ENCODE data around the gene DLL1. TPM values are rescaled to one million over a fixed set of nuclear protein-coding genes. Genes with fewer than 3 reads are reported as not detected.

The DLL1 gene
- total RNA-seq, 2 experiments from 2014 or later, result not detected

DNA sequence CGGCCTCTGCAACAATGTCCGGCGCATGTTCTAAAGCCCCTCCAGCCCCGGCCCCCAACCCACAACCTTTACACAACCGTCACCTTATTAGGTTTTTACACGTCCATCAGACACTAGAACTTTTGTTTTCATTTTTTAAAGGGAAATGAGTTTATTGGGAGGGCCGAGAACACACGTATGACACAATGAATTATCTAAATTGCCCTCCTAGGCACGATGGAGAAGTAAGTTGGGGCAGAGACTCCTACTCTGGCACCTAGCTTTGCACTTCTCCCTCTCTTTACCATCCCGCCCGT is 1.2 kb upstream of the DLL1 start:
- Histone ChIP-seq H3K36me3 (ENCODE audit: insufficient read depth, low read length) (no peaks in the 10 kb centered on the region), H3K79me2 (ENCODE audit: insufficient read depth, low read depth, low read length) (no peaks in the 10 kb centered on the region), H2AFZ (ENCODE audit: low read length) (no peak overlapping the region), H3K4me1 (ENCODE audit: insufficient read depth, low read length, poor library complexity, severe bottlenecking) (peaks cover 7% of the 10 kb centered on the region), H3K4me3 (ENCODE audit: low read depth, low read length, poor library complexity, severe bottlenecking) (no peak overlapping the region), H3K9me2 (ENCODE audit: insufficient read depth, low read length) (no peaks in the 10 kb centered on the region), H3K27ac (ENCODE audit: low read depth, low read length, poor library complexity, severe bottlenecking) (no peak overlapping the region), H3K4me2 (ENCODE audit: low read length) (no peak overlapping the region), H4K20me1 (ENCODE audit: insufficient read depth, low read length) (0 out of 2 replicates have a peak, but pooled peaks cover 5% of the 10 kb centered on the region), H3K9me3 (ENCODE audit: low read length) (no peaks in the 10 kb centered on the region)
- ChIA-PET POLR2A (no interaction called here), CTCF (ENCODE audit: unreplicated experiment) (no interaction called here)
- no TSS peak for BruUV-seq (replicated peaks)
- no peak for TF ChIP-seq EZH2phosphoT487 (IDR thresholded peaks at IDR 0.05; ENCODE audit: borderline replicate concordance, low read depth, low read length)
- TF ChIP-seq, protein P1, sequence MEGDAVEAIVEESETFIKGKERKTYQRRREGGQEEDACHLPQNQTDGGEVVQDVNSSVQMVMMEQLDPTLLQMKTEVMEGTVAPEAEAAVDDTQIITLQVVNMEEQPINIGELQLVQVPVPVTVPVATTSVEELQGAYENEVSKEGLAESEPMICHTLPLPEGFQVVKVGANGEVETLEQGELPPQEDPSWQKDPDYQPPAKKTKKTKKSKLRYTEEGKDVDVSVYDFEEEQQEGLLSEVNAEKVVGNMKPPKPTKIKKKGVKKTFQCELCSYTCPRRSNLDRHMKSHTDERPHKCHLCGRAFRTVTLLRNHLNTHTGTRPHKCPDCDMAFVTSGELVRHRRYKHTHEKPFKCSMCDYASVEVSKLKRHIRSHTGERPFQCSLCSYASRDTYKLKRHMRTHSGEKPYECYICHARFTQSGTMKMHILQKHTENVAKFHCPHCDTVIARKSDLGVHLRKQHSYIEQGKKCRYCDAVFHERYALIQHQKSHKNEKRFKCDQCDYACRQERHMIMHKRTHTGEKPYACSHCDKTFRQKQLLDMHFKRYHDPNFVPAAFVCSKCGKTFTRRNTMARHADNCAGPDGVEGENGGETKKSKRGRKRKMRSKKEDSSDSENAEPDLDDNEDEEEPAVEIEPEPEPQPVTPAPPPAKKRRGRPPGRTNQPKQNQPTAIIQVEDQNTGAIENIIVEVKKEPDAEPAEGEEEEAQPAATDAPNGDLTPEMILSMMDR (conservative IDR thresholded peaks at IDR 0.05; ENCODE audit: low read length), result no peak
- intact Hi-C loops (cut with micrococcal nuclease; ENCODE audit: unreplicated experiment), result loop anchor here (5.0 to 10.0 kb wide), 2 partner anchors 460 to 497 kb away; no protein-coding TSS in a partner anchor
- DNase-seq (ENCODE audit: low spot score), result no peak

DNA sequence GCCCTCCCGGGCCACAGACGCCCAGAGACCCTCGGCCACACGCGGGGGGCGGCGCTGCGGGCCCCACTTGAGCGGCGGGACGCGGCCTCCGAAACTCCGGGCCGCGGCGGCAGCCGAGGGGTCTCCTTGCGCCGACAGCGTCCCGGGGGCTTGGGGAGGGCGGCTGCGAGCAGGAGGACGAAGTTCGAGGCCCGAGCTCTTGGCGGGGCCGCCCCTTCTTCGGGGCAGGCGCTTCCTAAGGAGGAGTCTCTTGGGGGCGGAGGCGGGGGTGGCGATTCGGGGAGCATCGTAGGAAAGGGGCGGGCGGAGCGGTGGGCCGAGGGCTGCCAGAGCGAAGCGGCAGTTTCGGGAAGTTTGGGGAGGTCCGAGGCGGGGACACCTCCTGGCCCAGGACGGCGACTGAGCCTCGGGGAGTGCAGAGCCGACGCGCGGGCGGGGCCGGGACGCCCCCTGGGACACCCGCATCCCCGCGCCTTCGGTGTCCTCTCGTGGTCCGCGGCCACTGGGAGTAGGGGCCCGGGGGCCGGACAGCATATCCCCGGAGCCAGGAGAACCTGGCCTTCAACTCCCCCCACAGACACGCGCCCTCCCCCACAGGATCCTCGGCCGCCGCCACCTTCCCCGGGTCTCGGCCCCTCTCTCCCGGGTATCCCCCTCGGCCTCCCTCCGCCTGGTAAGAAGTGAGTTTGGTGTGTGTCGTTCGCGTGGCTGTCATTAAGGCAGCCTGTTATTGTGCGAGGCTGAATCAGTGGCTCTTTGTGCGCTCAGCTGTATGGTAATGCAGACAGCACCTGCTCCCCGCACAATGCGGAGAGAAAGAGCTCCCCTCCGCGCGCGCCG is 613 bp upstream of the DLL1 start:
- TF ChIP-seq EZH2phosphoT487 (IDR thresholded peaks at IDR 0.05; ENCODE audit: borderline replicate concordance, low read depth, low read length), result peak; percentile 66; the same call in 1 of the 2 replicates
- TF ChIP-seq, protein P1 (conservative IDR thresholded peaks at IDR 0.05; ENCODE audit: low read length), result 0 out of 2 replicates have a peak, but pooled peaks have one; percentile 21
- Histone ChIP-seq H3K4me2 (ENCODE audit: low read length) (peak overlapping the region; percentile 23; the same call in 1 of the 2 replicates), H3K4me1 (ENCODE audit: insufficient read depth, low read length, poor library complexity, severe bottlenecking) (peaks cover 7% of the 10 kb centered on the region), H3K9me3 (ENCODE audit: low read length) (no peaks in the 10 kb centered on the region), H3K36me3 (ENCODE audit: insufficient read depth, low read length) (no peaks in the 10 kb centered on the region), H3K9me2 (ENCODE audit: insufficient read depth, low read length) (no peaks in the 10 kb centered on the region), H2AFZ (ENCODE audit: low read length) (no peak overlapping the region), H3K79me2 (ENCODE audit: insufficient read depth, low read depth, low read length) (no peaks in the 10 kb centered on the region), H3K4me3 (ENCODE audit: low read depth, low read length, poor library complexity, severe bottlenecking) (no peak overlapping the region), H3K27ac (ENCODE audit: low read depth, low read length, poor library complexity, severe bottlenecking) (no peak overlapping the region), H4K20me1 (ENCODE audit: insufficient read depth, low read length) (0 out of 2 replicates have a peak, but pooled peaks cover 5% of the 10 kb centered on the region)
- DNase-seq (ENCODE audit: low spot score), result peak; percentile 23
- BruUV-seq (replicated peaks), result no TSS peak
- POLR2A ChIA-PET, result no interaction called here
- intact Hi-C loops (cut with micrococcal nuclease; ENCODE audit: unreplicated experiment), result loop anchor here (5.0 to 10.0 kb wide), 2 partner anchors 459 to 497 kb away; no protein-coding TSS in a partner anchor
- CTCF ChIA-PET (ENCODE audit: unreplicated experiment), result interaction anchor here (0.7 kb wide), 1 partner anchor 460 kb away, joined by 4 read pairs; no protein-coding TSS in a partner anchor

DNA sequence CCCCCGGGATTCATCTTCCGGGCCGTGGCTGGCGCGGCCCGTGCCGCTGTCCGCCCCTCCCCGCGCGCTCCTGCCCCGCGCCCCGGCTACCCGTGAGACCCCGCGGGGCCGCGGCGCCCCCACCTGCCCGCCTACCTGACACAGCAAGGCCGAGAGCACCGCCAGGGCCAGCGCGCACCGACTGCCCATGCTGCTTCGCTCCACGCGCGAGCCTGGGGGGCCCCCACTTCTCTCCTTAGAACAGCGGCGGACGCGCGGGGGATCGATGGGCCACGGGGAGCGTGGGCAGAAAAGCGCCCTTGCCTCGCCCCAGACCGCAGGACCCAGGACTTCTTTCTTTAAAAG is 955 bp downstream of the DLL1 start:
- ChIA-PET POLR2A (no interaction called here), CTCF (ENCODE audit: unreplicated experiment) (no interaction called here)
- no TSS peak for BruUV-seq (replicated peaks)
- H4K20me1 ChIP-seq (ENCODE audit: insufficient read depth, low read length), result 0 out of 2 replicates have a peak, but pooled peaks cover 5% of the 10 kb centered on the region
- no peak for DNase-seq (ENCODE audit: low spot score)
- H3K27ac ChIP-seq (ENCODE audit: low read depth, low read length, poor library complexity, severe bottlenecking), result no peak overlapping the region
- H3K4me2 ChIP-seq (ENCODE audit: low read length), result no peak overlapping the region
- intact Hi-C loops (cut with micrococcal nuclease; ENCODE audit: unreplicated experiment), result loop anchor here (5.0 to 10.0 kb wide), 2 partner anchors 458 to 495 kb away; no protein-coding TSS in a partner anchor
- no peaks in the 10 kb centered on the region for H3K4me1 ChIP-seq (ENCODE audit: insufficient read depth, low read length, poor library complexity, severe bottlenecking)
- TF ChIP-seq, protein P1 (conservative IDR thresholded peaks at IDR 0.05; ENCODE audit: low read length), result no peak
- no peak for TF ChIP-seq EZH2phosphoT487 (IDR thresholded peaks at IDR 0.05; ENCODE audit: borderline replicate concordance, low read depth, low read length)
- no peaks in the 10 kb centered on the region for H3K79me2 ChIP-seq (ENCODE audit: insufficient read depth, low read depth, low read length)
- H3K9me3 ChIP-seq (ENCODE audit: low read length), result no peaks in the 10 kb centered on the region
- no peak overlapping the region for H2AFZ ChIP-seq (ENCODE audit: low read length)
- no peak overlapping the region for H3K4me3 ChIP-seq (ENCODE audit: low read depth, low read length, poor library complexity, severe bottlenecking)
- H3K36me3 ChIP-seq (ENCODE audit: insufficient read depth, low read length), result no peaks in the 10 kb centered on the region
- H3K9me2 ChIP-seq (ENCODE audit: insufficient read depth, low read length), result no peaks in the 10 kb centered on the region

All from OCI-LY7 (cell line).